Esophagus muscularis mucosa (tissue), 4 donors: ENCODE data around the gene PIM3. TPM values are rescaled to one million over a fixed set of nuclear protein-coding genes. Genes with fewer than 3 reads are reported as not detected.
A peak's percentile ranks its signal among the peaks of the same experiment; 100 is the strongest.

Experiments used
- DNase-seq: peaks from one replicate; pipeline ENCODE4 v3.0.0-alpha.2; 2017; ENCODE audit errors: extremely low spot score
- H3K27ac ChIP-seq, 4 donors: fragments of 200-600 bp; sonication (generic); replicated peaks in 1 of 4; 1 replicate in 3 of 4; 2 replicates in 1 of 4; pipeline ENCODE4 v1.5.1; 2016 to 2019; ENCODE audit warnings: mild to moderate bottlenecking in 1 of 4
- H3K27me3 ChIP-seq, 4 donors: fragments of 200-600 bp; sonication (generic); one replicate each; pipeline versions ENCODE4 v1.5.1 to v1.6.0; 2016 to 2019
- H3K36me3 ChIP-seq, 4 donors: fragments of 200-600 bp; sonication (generic); one replicate each; pipeline ENCODE4 v1.5.1; 2016 to 2019
- H3K4me1 ChIP-seq, 4 donors: fragments of 200-600 bp; sonication (generic); one replicate each; pipeline ENCODE4 v1.5.1; 2016 to 2019
- H3K4me3 ChIP-seq, 4 donors: fragments of 200-600 bp; sonication (generic); 1 replicate in 2 of 4; 2 replicates in 2 of 4; pipeline ENCODE4 v1.5.1; 2016 to 2019; ENCODE audit warnings: mild to moderate bottlenecking in 4 of 4, moderate library complexity in 1 of 4
- H3K9me3 ChIP-seq, 4 donors: fragments of 200-600 bp; sonication (generic); 1 replicate in 3 of 4; 2 replicates in 1 of 4; pipeline ENCODE4 v1.5.1; 2016 to 2019
- CTCF ChIP-seq, 3 experiments: fragments of 200-600 bp in 2 of 3; fragments of 450-650 bp in 1 of 3; sonication (generic) in 2 of 3; IDR thresholded peaks; one replicate each; pipeline ENCODE4 v1.5.1; 2017 to 2019; ENCODE audit warnings: antibody characterized with exemption in 3 of 3, mild to moderate bottlenecking in 2 of 3, moderate library complexity in 1 of 3
- EP300 ChIP-seq: sonication (generic); formaldehyde crosslinking; IDR thresholded peaks from one replicate; pipeline ENCODE4 v1.6.1; 2017; ENCODE audit warnings: antibody characterized with exemption
- POLR2A ChIP-seq: fragments of 450-650 bp; IDR thresholded peaks from one replicate; pipeline ENCODE4 v1.6.1; 2017; ENCODE audit warnings: antibody characterized with exemption, moderate library complexity, mild to moderate bottlenecking, low read depth
- POLR2AphosphoS5 ChIP-seq, 2 donors: sonication (generic); formaldehyde crosslinking; IDR thresholded peaks; one replicate each; pipeline ENCODE4 v1.6.1; 2017; ENCODE audit warnings: antibody characterized with exemption in 2 of 2
- WGBS: methylation state at CpG from one replicate; pipeline ENCODE4 v1.1.5; 2018; 5-methylcytosine and 5-hydroxymethylcytosine counted together
- intact Hi-C: fragments of 100-400 bp; cut with DNase I; formaldehyde crosslinking; loops from one replicate; pipeline ENCODE4 v1.15.1; 2023
- total RNA-seq, 4 donors: library from RNA; depleted of rRNA; stranded (reverse); fragments of >200 nt; gene quantifications; one replicate each; pipeline versions ENCODE4 v1.1.0 to v1.2.1, GENCODE V29; 2016

Gene PIM3
- total RNA-seq, 4 donors from 2014 or later = 36.1 to 106 (median 56.5) TPM

GRCh38 chr22:49964136-49965090 lies 3.8 kb downstream of the PIM3 start:
- Histone ChIP-seq H3K36me3 (peaks cover 11 to 41% (median 34%) of the 10 kb centered on the region in 4 donors), H3K4me1 (peaks cover 68 to 92% (median 79%) of the 10 kb centered on the region in 4 donors), H3K9me3 (no peaks in the 10 kb centered on the region), H3K4me3 (peak overlapping the region; percentile 73 to 96 (median 89)), H3K27ac (peak overlapping the region; percentile 88 to 98 (median 95)), H3K27me3 (no peaks in the 10 kb centered on the region)
- TF ChIP-seq POLR2AphosphoS5 (IDR thresholded peaks at IDR 0.05) = no peak
- no peak for TF ChIP-seq POLR2A
- TF ChIP-seq EP300 = no peak
- TF ChIP-seq CTCF (IDR thresholded peaks at IDR 0.05) = no peak
- 73% methylated on average over 16 of the region's 19 CpGs for WGBS
- DNase-seq = no peak
- intact Hi-C loops = no loop called here

- Histone ChIP-seq H3K4me3 (peak overlapping the region in 3 of 4 donors; percentile 73 to 96 (median 94)), H3K4me1 (peaks cover 70 to 95% (median 78%) of the 10 kb centered on the region in 4 donors), H3K27ac (peak overlapping the region; percentile 88 to 98 (median 95)), H3K9me3 (no peaks in the 10 kb centered on the region), H3K27me3 (no peaks in the 10 kb centered on the region), H3K36me3 (peaks cover 11 to 41% (median 34%) of the 10 kb centered on the region in 4 donors)
- 57% methylated on average over 3 of the region's 22 CpGs for WGBS
- intact Hi-C loops = no loop called here
- TF ChIP-seq POLR2AphosphoS5 (IDR thresholded peaks at IDR 0.05) = no peak
- TF ChIP-seq EP300 = no peak
- DNase-seq = no peak
These were observed 4.8 kb downstream of the PIM3 start for GRCh38 chr22:49965091-49966040.

GRCh38 chr22:49966041-49966773 lies 5.6 kb downstream of the PIM3 start:
- Histone ChIP-seq H3K27me3 (no peaks in the 10 kb centered on the region), H3K36me3 (peaks cover 11 to 41% (median 34%) of the 10 kb centered on the region in 4 donors), H3K9me3 (no peaks in the 10 kb centered on the region), H3K27ac (peak overlapping the region; percentile 88 to 98 (median 95)), H3K4me1 (peaks cover 78 to 100% (median 86%) of the 10 kb centered on the region in 4 donors), H3K4me3 (peak overlapping the region in 3 of 4 donors; percentile 13 to 73 (median 16))
- no peak for DNase-seq
- 100% methylated on average over 1 of the region's 11 CpGs for WGBS
- TF ChIP-seq CTCF (IDR thresholded peaks at IDR 0.05) (no peak), EP300 (no peak), POLR2AphosphoS5 (IDR thresholded peaks at IDR 0.05) (no peak), POLR2A (no peak)
- intact Hi-C loops = no loop called here

- Histone ChIP-seq H3K4me3 (peak overlapping the region; percentile 16 to 30 (median 24)), H3K4me1 (peaks cover 86 to 100% (median 91%) of the 10 kb centered on the region in 4 donors), H3K9me3 (no peaks in the 10 kb centered on the region), H3K27ac (peak overlapping the region; percentile 88 to 98 (median 95)), H3K27me3 (no peaks in the 10 kb centered on the region), H3K36me3 (peaks cover 11 to 33% (median 30%) of the 10 kb centered on the region in 4 donors)
- intact Hi-C loops = no loop called here
- WGBS = 56% methylated on average over 9 of the region's 36 CpGs
- TF ChIP-seq CTCF (IDR thresholded peaks at IDR 0.05) (no peak), EP300 (no peak), POLR2AphosphoS5 (IDR thresholded peaks at IDR 0.05) (peak; percentile 20), POLR2A (no peak)
- DNase-seq = no peak
These were observed 6.5 kb downstream of the PIM3 start for GRCh38 chr22:49966774-49967705.
